GM23248 (cell line): ENCODE measurements around the gene SEMA5A.

Experiments used
- EZH2 ChIP-seq: fragments of 200-600 bp; sonication (generic); IDR thresholded peaks from 2 replicates; pipeline ENCODE4 v1.6.1; 2018; ENCODE audit warnings: antibody characterized with exemption, mild to moderate bottlenecking; ENCODE audit not compliant: insufficient read depth, poor library complexity, severe bottlenecking
- EZH2phosphoT487 ChIP-seq: fragments of 200-600 bp; sonication (generic); IDR thresholded peaks from 2 replicates; pipeline ENCODE4 v1.6.1; 2018; ENCODE audit warnings: antibody characterized with exemption, moderate library complexity, mild to moderate bottlenecking, low read depth; ENCODE audit not compliant: insufficient read depth

- TF ChIP-seq EZH2, result no peak
- TF ChIP-seq EZH2phosphoT487, result no peak
Observed at GRCh38 chr5:9439531-9440292, 106.2 kb downstream of the SEMA5A start.
